DMS79 (cell line): Measurements from ENCODE around the gene SPHK2.
A peak's percentile ranks its signal among the peaks of the same experiment; 100 is the strongest.
"Not testable (repeated sequence)": the region's sequence is repeated elsewhere in the genome, so short reads cannot be mapped to it uniquely, and the experiment has no call there.

Experiments used
- DNase-seq: peaks from one replicate; lab custom pipeline; 2025; lab: John Stamatoyannopoulos, UW

The SPHK2 gene

DNA sequence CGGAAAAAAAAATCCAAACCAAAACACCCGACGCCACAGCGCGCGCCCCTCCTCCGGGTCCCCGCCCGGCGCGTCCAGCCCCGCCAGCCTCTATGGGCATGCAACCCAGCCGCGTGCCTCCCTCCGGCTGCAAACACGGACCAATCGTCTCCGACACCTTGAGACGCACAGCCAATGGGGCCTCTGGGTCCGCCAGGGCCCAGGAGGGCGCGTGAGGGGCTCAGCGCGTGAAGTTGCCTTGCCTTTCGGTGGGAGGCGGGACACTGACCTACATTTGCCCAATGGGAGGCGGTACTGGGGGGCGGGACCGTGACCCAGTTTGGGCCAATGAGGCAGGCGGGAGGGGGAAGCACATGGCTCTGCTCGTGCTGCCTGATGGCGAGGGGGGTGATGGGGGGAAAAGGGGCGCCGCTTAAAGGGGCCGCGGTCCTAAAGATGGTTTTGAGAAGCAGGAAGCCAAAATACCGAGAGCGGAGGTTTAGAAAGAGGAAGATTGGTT lies 18.2 kb downstream of the SPHK2 start:
- peak; percentile 99 for DNase-seq

DNA sequence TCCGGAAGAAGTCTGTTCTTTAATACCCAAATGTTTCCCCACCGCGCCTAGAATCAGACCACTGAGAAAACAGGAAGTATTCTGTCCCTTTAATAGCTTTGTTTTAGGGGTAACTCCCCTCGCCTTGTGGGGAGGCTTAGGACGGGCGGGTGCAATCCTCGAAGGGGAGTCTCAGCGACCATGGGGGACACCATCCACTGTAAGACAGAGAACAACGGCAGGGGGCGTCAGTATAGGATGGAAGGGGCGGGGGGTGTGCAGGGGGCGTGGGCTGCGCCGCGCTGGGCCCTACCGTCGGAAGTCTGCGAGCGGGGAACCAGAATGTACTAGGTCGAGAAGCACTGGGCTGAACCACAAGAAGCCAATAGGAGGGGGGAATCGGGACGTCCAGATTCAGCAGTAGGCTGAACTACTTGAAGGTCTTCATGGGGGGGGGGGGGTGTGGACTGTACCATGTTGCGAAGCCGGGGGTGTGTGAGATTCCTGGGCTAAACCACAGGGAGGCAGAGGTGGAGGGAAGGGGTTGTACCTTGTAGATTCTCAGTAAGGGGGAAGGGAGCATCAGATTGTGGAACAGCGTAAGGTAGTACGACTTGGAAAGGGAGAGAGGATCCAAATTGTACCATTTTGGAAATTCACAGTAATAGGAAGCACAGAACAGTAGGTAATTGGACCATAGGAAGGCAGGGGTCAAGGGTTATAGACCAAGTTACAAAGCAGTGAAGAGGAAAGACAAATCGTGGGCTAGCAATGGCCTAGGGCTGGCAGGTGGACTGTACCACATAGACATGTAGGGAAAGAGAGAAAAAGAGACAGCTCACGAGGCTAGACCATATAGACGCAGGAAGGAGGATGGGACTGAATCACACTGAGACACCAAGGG lies 18.9 kb downstream of the SPHK2 start:
- DNase-seq, result peak; percentile 85

DNA sequence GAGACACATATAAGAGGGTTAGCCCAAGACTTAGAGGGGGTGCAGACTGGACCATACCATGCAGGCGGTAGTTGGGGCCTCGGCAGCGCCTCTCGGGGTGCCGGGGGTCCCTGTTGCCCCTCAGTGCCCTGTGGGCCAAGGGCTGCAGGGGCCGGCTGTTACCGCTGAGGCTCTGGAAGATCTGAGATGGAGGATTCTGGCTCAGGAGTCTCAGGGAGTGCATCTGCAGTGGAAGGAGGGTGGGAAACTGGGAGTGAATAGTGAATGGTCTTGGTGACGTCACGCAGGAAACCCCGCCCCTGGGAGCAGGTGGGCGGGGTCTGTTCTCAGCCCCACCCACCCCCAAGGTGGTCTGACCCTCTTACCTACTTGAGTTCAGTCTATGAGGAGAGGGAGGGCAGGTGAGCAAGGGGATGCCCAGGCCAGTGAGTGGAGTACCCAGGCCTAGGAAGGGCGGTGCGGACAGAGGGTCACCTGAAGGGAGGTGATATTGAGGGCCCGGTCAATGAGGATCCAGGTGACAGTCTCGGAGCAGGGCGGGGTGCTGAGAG lies 19.6 kb downstream of the SPHK2 start:
- DNase-seq, result no peak

DNA sequence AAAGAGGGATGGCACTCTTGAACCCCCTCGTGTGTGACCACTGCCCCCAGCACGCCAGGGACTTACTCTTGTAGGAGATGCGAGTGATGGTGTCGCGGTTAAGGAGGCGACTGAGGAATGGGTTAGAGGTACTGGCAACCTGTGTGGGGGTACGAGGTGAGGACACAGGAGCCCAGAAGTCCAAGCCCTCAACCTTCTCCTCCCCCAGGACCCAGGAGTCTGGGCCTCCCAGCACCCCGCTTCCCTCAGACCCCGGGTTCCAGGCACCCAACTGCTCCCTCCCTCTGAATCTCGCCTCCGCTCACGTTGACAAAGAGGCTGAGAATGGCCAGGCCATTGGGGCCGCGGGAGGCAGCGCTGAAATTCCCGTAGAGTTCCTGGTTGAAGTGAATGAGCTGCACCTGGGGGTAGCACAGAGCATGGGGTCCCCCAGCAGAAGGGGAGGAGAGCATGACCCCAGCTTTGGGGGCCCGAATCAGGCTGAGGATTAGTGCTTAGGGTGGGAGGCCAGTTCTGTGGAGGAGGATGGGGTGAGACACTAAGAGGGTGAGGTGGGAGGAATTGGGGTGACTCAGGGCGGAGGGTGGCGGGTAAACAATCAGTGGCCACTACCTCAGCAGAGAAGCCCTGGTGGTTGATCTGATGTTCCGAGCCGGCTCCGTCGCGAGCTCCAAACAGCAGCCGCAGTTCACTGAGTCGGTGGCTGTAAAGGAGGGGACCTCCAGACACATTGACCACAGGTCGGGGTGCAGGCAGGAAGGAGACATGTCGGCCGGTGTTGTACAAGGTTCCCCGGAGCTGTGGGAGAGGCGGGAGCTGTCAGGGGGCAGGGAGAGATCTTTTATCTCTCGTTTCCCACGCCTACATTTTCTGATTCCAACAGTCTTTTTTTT lies 20.4 kb downstream of the SPHK2 start:
- no peak for DNase-seq

DNA sequence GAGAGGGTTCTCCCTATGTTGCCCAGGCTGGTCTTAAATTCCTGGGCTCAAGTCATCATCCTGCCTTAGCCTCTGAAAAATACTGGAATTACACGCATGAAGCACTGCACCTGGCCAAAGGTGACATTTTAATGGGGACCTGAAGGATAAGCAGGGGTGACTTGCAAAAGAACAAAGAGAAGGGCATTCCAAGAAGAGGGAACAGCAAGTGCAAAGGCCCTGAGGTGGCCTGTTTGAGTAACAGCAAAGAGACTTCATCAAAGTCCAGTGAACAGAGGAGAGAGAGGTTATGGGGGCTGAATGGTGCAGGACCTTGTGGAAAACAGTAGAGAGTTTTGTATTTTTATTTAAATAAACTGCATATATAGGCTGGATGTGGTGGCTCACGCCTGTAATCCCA lies 22.5 kb downstream of the SPHK2 start:
- no peak for DNase-seq

DNA sequence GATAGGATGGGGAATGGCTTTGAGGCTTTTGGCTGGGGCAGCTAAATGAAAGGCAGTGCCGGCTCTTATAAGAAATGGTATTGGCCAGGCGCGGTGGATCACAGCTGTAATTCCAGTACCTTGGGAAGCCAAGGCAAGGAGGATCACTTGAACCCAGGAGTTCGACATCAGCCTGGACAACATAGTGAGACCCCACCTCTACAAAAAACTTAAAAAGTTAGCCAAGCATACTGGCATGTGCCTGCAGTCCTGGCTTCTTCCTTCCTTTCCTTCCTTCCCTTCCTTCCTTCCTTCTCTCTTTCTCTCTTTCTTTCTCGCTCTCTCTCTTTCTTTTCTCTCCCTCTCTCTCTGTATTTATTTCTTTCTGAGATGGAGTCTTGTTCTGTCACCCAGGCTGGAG lies 23.6 kb downstream of the SPHK2 start:
- no peak for DNase-seq

DNA sequence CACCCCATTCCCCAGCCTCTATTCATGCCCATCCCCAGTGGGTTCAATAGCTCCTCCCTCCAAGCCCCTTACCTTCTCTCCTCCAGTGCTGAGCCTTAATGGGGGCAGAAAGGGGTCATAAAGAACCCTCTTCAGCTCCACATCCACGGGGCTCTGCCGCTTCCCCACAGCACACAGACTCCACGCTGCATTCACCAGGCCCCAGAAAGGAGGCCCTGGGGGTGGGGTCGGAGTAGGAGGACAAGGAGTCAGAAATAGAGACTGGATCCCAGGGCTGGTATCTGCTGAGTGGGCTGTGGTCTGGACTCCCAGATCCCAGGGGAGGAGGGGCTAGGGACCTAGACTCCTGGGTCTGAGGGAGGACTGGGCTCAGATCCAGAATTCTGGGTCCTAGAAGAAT lies 25.0 kb downstream of the SPHK2 start:
- DNase-seq, result no peak

DNA sequence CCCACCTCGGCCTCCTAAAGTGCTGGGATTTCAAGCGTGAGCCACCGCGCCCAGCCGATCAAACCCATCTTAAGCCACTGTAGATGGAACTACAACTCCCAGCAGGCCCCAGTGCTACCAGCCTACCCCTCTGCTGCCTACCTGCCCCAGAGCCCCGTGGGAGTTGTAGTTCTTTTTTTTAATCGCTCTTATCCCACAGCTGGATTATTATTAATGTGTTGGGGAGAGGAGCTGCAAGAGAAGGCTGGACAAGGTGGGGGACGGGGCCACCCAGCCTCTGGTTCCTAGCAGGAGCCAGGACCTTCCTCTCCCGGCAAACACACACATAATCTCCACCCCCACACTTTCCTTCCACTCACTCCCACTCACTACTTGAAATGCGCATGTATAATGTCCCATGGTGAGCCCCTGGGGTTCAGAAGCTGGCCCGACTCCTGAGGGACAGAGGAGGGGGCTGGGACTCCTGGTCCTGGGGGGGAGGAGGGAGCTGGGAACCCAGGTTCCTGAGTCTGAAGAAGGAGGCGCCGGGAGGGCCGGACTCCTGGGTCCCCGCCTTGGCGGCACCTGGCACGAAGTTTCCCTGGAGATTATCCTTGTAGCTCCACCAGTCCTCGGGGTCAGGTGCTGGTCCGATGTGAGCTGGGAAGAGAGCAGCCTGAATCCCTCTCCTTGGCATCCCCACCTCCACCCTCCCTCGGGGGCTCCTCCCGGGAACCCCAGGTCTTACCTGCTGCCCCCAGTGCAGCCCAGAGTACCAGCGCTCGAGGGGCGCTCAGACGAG lies 25.7 kb downstream of the SPHK2 start:
- peak; percentile 73 for DNase-seq

DNA sequence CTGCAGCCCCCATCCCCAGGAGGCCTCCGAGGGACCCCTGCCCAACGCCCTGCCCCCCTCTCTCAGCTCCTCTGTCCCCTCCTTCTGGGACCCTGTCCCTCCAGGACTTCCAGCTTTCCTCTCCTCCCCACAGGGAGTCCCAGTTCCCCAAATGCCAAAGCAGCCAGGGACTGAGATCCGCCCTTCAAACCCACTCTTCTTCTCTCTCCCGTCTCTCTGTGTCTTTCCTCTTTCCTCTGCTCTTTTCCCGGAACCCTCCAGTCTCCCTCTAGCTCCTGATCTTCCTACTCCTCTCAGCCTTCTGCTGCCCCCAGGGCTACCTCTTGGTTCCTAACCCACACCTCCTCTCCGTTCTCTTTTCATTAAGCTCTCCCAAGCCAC lies 26.3 kb downstream of the SPHK2 start:
- DNase-seq, result no peak

DNA sequence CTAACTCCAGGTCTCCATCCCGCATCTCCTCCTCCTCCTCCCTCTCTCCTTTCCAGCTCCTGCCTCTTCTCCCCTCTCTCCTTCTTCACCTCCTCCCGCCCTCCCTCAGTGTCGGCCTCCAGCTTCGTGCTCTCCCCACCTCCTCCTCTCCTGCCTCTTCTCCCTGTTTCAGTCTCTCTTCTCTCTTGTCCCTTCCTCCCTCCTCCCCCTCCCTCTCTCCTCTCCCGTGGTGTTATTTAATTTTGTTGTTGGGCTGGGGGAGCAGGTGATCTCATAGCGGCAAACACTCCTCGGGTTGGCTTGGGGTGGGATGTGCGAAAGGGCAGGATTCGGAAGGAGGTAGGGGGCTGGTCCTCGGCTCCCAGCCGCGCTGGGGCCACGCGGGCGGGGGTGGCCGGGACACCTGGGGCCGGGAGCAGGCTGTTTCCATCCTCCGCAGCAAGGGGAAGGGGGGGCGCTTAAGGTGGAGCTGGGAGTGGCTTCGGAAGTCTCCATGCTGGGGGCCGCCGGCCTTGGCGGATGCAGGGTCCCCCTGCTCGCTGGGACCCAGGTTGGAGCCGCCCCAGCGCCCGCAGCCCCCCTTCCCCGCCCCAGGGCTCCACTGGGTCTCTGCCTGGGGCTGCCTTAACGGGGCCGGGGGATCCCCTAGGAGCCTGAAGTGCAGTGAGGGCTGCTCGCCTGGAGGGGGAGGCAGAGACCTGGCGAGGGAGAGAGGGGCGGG lies 26.9 kb downstream of the SPHK2 start, which contains the start of gene CA11:
CA11 (minus strand) TSS at position 187 of the 721 bp plus-strand sequence. CDS start 555 bp downstream, outside the sequence.
- peak; percentile 78 for DNase-seq

DNA sequence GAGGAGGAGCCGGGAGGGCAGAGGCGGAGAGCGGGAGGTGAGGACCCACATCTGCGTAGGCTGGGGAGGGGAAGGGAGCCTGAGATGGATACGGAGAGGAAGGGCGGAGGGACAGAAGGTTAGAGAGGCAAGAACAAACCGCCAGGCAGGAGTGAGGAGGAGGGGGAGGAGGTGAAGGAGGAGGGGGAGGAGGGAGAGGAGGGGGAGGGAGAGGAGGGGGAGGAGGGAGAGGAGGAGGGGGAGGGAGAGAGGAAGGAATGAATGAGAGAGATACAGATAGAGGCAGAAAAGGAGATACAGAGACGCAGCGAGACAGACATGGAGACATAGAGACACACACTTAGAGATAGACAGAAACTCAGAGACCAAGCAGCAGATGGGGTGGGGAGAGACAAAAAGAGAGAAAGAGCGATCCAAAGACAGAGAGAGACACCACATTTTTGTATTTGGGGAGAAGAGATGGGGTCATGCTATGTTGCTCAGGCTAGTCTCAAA lies 27.5 kb downstream of the SPHK2 start:
- no peak for DNase-seq

DNA sequence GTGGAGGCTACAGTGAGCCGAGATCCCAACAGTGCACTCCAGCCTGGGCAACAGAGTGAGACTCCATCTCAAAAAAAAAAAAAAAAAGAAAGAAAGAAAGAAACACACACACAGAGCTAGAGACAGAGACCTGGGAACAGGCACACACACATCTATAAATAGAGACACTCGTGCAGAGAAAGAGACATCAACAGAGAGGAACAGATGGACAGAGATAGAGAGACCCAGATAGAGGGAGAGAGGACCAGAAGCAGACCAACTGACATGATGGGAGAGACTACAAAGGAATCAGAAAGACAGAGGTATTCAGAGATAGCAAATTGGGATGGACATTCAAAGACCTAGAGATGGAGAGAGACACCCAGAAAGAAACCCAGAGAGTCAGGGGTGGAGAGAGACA lies 28.8 kb downstream of the SPHK2 start:
- no peak for DNase-seq

DNA sequence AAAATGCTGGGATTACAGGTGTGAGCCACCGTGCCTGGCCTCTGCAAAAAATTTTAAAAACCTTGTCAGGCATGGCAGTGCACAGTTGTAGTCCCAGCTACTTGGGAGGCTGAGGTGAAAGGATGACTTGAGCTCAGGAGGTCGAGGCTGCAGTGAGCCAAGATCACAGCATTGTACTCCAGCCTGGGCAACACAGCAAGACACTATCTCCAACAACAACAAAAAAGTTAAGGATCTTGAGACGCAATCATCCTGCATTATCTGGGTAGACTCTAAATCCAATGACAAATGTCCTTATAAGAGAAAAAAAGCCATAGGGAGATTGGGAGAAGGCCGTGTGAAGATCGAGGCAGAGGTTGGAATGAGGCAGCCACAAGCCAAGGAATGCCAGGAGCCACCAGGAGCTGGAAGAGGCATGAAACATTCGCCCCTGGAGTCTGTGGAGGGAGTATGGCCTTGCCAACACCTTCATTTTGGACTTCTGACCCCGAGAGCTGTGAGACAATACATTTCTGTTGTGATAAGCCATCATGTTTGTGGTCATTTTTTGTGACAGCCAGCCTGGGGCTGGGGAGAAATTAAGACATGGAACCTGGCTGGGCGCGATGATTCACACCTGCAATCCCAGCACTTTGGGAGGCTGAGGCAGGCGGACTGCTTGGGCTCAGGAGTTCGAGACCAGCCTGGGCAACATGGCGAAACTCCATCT lies 31.8 kb downstream of the SPHK2 start:
- no peak for DNase-seq

DNA sequence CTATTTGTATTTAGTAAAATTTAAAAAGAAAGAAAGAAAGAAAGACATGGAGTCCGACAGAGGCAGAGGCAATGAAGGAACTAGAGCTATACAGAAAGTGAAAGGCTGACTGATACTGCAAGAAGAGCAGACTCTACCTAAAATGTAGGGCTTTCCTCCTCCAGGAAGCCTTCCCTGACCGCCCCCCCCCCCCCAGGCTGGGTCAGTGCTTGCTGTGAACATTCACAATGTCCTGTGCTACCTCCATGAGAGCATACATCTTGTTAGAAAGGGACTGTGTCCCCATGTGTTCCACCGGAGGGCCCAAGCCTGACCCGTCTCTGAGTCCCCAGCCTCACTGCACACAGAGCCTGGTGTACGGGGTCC lies 32.4 kb downstream of the SPHK2 start:
- no peak for DNase-seq

DNA sequence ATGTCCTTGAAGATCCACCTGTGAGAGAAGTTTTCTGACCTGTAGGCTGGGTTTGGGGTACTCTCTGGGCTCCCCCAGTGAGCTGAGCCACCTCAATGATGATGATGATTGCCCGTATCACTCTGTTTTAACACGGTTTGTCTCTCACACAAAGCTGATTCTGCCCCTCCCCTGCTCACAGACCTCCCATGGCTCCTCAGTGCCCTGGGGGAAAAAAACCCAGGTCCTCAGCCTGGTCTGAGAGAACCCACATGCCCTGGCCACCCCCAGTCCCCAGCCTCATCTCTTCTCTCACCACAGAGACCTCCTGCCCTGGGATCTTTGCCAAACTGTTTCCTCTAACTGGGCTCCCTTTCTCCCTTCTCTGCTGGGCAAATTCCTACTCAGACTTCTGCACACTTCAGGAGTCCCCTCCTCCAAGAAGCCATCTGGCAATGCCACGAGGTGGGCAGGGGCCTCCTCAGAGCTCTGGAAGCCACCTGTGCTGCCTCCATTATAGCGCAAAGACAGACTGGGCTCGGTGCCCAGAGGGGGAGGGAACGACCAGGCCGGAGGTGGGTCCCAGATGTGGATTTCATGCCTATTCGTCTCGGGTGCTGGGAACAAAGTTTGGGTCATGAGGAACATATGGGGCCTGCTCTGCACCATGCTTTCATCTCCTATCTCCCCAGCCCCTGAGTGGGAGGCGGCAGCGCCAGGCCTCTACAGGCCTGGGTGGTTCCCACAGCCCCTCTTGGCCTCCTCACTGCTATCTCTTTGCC lies 35.2 kb downstream of the SPHK2 start:
- no peak for DNase-seq

DNA sequence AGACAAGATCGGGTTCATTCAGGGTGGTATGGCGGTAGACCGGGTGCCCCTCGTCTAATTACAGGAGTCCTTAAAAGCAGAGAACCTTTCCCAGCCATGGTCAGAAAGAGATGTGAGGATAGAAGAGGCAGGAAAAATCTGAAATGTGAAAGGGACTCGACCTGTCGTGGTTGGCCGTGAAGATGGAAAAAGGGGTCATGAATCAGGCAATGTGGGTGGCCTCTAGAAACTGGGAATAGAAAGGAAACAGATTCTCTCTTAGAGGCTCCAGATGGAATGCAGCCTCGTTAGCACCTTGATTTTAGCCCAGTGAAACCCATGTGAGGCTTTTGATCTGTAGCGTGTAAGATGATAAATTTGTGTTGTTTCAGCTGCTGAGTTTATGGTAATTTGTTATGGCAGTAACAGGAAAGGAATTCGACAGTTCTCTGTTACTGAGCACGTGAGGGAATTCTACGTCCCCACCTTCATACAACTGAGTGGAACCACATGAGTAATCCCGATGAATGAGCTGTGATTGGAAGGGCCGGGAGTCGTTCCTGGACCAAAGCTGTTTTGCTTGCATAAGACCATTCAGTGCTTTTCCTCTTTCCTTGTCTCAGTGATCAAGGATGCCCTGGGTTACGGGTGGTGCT lies 37.7 kb downstream of the SPHK2 start:
- DNase-seq, result no peak

DNA sequence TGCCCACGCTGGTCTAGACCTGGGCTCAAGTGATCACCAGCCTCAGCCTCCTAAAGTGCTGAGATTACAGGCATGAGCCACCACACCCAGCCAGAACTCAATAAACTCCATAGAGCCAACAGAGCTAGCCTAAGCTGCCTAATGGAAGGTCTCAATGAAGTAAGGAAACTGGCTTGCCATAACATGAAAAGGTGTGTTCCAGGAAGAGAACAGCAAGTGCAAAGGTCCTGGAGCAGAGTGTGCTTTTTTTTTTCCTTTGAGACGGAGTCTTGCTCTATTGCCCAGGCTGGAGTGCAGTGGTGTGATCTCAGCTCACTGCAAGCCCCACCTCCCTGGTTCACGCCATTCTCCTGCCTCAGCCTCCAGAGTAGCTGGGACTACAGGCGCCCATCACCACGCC lies 38.5 kb downstream of the SPHK2 start:
- DNase-seq, result not testable (repeated sequence)

DNA sequence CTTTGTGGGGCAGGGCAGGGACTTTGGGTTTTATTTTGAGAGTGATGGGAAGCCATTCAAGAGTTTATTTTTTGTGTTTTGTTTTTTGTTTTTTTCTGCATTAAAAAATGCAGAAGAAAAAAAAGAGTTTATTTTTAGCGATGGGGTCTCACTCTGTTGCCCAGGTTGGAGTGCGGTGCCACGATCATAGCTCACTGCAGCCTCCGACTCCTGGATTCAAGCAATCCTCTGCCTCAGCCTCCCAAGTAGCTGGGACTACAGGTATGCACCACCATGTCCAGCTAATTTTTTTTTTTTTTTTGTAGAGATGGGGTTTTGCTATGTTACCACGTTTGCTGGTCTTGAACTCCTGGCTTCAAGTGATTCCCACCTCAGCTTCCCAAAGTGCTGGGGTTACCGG lies 39.2 kb downstream of the SPHK2 start:
- DNase-seq, result no peak

DNA sequence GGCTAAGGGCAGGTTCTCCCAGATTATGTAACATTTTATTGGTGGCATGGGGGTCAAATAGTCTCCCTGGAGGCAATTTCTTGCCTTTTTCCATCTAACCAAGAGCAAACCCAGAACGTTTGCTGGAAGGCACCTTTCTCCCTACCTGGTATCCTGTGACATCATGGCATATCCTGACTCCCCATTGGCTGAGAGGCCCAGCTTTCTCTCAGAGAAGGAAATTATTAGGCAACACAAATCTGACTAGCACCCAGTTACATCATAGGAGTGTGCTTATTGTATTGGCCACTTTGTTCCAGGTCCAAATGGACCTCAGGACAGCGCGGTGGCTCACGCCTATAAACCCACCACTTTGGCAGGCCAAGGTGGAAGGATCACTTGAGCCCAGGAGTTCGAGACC lies 40.5 kb downstream of the SPHK2 start:
- no peak for DNase-seq
